22Rv1 (cell line): ENCODE measurements around the gene DDIAS.
"Not testable (repeated sequence)": the region's sequence is repeated elsewhere in the genome, so short reads cannot be mapped to it uniquely, and the experiment has no call there.

Source experiments
- H3K27ac ChIP-seq: fragments of 450-650 bp; 2 replicates; pipeline ENCODE4 v1.5.1; 2017
- ZFX ChIP-seq: fragments of 450-650 bp; IDR thresholded peaks from 2 replicates; pipeline ENCODE4 v1.6.1; 2017; ENCODE audit warnings: antibody characterized with exemption, borderline replicate concordance
- TF ChIP-seq, protein P1 (sequence below): fragments of 450-650 bp; IDR thresholded peaks from 2 replicates; pipeline ENCODE4 v1.5.1; 2017; ENCODE audit warnings: mild to moderate bottlenecking

Gene DDIAS, protein sequence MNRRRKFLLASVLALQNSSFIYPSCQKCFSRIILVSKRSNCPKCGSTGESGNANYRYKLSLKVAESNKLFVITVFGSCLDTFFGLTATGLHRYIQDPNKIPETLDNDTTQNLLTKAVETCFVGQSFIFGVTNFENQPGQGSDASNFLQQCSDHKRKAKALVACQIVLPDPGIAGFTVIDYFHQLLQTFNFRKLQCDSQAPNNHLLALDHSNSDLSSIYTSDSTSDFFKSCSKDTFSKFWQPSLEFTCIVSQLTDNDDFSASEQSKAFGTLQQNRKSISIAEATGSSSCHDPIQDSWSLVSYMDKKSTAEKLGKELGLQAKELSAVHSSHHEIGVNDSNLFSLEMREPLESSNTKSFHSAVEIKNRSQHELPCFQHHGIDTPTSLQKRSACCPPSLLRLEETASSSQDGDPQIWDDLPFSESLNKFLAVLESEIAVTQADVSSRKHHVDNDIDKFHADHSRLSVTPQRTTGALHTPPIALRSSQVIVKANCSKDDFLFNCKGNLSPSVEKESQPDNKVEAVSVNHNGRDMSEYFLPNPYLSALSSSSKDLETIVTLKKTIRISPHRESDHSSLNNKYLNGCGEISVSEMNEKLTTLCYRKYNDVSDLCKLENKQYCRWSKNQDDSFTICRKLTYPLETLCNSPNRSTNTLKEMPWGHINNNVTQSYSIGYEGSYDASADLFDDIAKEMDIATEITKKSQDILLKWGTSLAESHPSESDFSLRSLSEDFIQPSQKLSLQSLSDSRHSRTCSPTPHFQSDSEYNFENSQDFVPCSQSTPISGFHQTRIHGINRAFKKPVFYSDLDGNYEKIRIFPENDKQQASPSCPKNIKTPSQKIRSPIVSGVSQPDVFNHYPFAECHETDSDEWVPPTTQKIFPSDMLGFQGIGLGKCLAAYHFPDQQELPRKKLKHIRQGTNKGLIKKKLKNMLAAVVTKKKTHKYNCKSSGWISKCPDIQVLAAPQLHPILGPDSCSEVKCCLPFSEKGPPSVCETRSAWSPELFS

GRCh38 chr11:82901165-82901921 lies at the start of gene DDIAS:
Gene DDIAS (plus strand): TSS chr11:82901736. CDS start chr11:82914739, 13,003 bp downstream.
- H3K27ac ChIP-seq, result peak within 1 kb of the TSS; percentile 80
- TF ChIP-seq ZFX, result no peak
- TF ChIP-seq, protein P1, sequence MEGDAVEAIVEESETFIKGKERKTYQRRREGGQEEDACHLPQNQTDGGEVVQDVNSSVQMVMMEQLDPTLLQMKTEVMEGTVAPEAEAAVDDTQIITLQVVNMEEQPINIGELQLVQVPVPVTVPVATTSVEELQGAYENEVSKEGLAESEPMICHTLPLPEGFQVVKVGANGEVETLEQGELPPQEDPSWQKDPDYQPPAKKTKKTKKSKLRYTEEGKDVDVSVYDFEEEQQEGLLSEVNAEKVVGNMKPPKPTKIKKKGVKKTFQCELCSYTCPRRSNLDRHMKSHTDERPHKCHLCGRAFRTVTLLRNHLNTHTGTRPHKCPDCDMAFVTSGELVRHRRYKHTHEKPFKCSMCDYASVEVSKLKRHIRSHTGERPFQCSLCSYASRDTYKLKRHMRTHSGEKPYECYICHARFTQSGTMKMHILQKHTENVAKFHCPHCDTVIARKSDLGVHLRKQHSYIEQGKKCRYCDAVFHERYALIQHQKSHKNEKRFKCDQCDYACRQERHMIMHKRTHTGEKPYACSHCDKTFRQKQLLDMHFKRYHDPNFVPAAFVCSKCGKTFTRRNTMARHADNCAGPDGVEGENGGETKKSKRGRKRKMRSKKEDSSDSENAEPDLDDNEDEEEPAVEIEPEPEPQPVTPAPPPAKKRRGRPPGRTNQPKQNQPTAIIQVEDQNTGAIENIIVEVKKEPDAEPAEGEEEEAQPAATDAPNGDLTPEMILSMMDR, result no peak

DNA sequence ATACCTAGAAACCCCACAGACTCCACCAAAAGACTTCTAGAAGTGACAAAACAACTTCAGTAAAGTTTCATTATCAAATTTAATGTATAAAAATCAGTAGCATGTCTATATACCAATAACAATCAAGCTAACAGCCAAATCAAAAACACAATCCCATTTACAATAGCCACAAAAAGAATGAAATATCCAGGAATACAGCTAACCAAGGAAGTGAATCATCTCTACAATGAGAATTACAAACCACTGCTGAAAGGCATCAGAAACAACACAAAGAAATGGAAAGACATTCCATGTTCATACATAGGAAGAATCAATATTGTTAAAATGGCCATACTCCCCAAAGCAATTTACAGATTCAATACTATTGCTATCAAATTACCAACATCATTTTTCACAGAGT lies 47.3 kb upstream of the DDIAS start:
- no peak overlapping the region for H3K27ac ChIP-seq
- TF ChIP-seq ZFX, result no peak
- TF ChIP-seq, protein P1, result no peak

DNA sequence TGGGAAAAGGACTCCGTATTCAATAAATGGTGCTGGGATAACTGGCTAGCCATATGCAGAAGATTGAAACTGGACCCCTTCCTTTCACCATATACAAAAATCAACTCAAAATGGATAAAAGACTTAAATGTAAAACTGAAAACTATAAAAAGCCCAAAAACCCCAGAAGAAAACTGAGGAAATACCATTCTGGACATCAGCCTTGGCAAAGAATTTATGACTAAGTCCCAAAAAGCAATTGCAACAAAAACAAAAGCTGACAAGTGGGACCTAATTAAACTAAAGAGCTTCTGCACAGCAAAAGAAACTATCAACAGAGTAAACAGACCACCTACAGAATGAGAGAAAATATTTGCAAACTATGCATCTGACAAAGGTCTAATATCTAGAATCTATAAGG lies 46.6 kb upstream of the DDIAS start:
- H3K27ac ChIP-seq, result not testable (repeated sequence)

- H3K27ac ChIP-seq, result no peak overlapping the region
Measured at GRCh38 chr11:82855616-82856015, 45.9 kb upstream of the DDIAS start.

GRCh38 chr11:82857145-82857544 lies 44.4 kb upstream of the DDIAS start:
- H3K27ac ChIP-seq, result no peak overlapping the region
- no peak for TF ChIP-seq ZFX
- TF ChIP-seq, protein P1, result no peak

More at GRCh38 chr11:82855616-82856015, 45.9 kb upstream of the DDIAS start:
- TF ChIP-seq ZFX, result no peak
- TF ChIP-seq, protein P1, result no peak

- no peak overlapping the region for H3K27ac ChIP-seq
Measured at GRCh38 chr11:82858133-82858532, 43.4 kb upstream of the DDIAS start.

More at GRCh38 chr11:82858133-82858532, 43.4 kb upstream of the DDIAS start:
- no peak for TF ChIP-seq ZFX
- TF ChIP-seq, protein P1, result no peak
